SIG-M5 treated with dmso at 0.1 percent for 504 hours (cell line): ENCODE data around the gene LAMA3.

ENCODE experiments used
- DNase-seq: peaks from one replicate; lab custom pipeline; 2025; ENCODE audit not compliant: unreplicated experiment; lab: John Stamatoyannopoulos, UW

Gene LAMA3

GRCh38 chr18:23966909-23967308, 277.7 kb downstream of the LAMA3 start:
- no peak for DNase-seq

- peak; percentile 68 for DNase-seq
These were observed 278.3 kb downstream of the LAMA3 start for GRCh38 chr18:23967321-23968089.

- no peak for DNase-seq
These were observed 279.7 kb downstream of the LAMA3 start for GRCh38 chr18:23968638-23969604.

- DNase-seq: no peak
These were observed 280.4 kb downstream of the LAMA3 start for GRCh38 chr18:23969664-23970063.

- DNase-seq: no peak
These were observed 281.2 kb downstream of the LAMA3 start for GRCh38 chr18:23970161-23971096.

GRCh38 chr18:23971097-23971440, 281.8 kb downstream of the LAMA3 start:
- no peak for DNase-seq

GRCh38 chr18:23971666-23972230, 282.5 kb downstream of the LAMA3 start:
- DNase-seq: no peak

- DNase-seq: no peak
These were observed 283.2 kb downstream of the LAMA3 start for GRCh38 chr18:23972453-23972852.

GRCh38 chr18:23977103-23977502, 287.9 kb downstream of the LAMA3 start:
- no peak for DNase-seq

- DNase-seq: peak; percentile 20
These were observed 288.6 kb downstream of the LAMA3 start for GRCh38 chr18:23977719-23978483.

- DNase-seq: no peak
These were observed 292.2 kb downstream of the LAMA3 start for GRCh38 chr18:23981369-23981980.

- no peak for DNase-seq
These were observed 293.2 kb downstream of the LAMA3 start for GRCh38 chr18:23982155-23983079.

- no peak for DNase-seq
These were observed 293.9 kb downstream of the LAMA3 start for GRCh38 chr18:23983112-23983511.

GRCh38 chr18:23986600-23987359, 297.5 kb downstream of the LAMA3 start:
- no peak for DNase-seq

GRCh38 chr18:23990474-23991410, 301.5 kb downstream of the LAMA3 start:
- DNase-seq: no peak

- DNase-seq: no peak
These were observed 303.1 kb downstream of the LAMA3 start for GRCh38 chr18:23992089-23992940.
